Measurements from ENCODE around the gene MINDY1.

MINDY1 gene

DNA sequence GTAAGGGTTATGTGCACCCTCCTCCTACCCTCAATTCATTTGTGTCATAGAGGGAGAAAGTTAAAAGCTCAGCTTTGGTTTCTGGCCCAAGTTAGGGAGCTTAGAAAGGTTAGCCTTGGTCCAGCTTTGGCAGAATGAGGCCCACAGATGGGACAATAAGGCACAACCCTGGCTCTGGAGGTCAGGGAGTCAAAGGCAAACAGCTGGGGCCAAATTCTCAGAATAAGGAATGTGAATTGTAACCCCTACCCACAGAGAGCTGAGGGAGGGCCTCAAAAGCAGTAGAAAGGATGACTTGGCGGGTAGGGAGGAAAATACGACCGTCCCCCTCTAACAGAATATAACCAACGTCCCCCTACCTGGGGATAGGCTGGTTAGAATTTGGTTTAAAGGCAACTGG, 41.1 kb downstream of the MINDY1 start:
- no peak for DNase-seq (ENCODE audit: low spot score)

DNA sequence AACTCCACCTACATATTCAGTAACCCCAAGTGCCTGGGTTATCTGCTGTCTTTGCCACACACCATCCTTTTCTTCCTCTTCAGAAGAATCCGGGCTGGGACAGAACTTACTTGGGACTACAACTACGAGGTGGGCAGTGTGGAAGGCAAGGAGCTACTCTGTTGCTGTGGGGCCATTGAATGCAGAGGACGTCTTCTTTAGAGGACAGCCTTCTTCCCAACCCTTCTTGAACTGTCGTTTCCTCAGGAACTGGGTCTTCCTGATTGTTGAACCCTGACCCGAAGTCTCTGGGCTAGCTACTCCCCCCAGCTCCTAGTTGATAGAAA, 42.6 kb downstream of the MINDY1 start:
- DNase-seq (ENCODE audit: low spot score), result no peak

DNA sequence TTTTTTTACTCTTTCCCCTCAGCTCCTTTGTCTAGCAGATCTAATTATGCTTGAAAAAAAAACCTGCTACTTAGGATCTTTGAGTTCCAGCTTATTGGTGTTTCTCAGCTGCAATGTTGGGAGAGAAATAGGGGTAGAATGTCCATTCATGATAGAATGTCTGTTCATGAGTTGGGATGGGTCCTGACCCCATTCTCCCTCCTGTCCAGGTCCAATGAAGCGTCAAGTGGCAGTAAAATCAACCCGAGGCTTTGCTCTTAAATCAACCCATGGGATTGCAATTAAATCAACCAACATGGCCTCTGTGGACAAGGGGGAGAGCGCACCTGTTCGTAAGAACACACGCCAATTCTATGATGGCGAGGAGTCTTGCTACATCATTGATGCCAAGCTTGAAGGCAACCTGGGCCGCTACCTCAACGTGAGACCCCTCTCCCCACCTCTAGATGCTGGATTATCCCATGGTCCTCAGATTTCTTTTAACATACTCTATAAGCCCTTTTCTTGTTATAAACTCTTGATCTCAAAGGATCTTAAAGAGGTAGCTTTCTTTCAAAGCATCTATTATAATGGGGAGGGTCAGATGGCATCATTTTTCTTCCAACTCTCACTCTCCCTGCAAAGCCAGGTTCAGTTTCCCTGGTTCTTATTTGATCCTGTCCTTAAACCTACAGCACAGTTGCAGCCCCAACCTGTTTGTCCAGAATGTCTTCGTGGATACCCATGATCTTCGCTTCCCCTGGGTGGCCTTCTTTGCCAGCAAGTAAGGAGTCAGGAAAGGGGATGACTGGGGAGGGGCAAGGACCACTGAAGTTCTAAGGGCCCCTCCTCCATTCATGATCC, 43.2 kb downstream of the MINDY1 start:
- DNase-seq (ENCODE audit: low spot score), result no peak

- no peak for DNase-seq (ENCODE audit: low spot score)
Observed at GRCh38 chr1:150961756-150962155, 44.9 kb downstream of the MINDY1 start.

GRCh38 chr1:150960646-150961045, 46.1 kb downstream of the MINDY1 start:
- no peak for DNase-seq (ENCODE audit: low spot score)

GRCh38 chr1:150957666-150958065, 49.0 kb downstream of the MINDY1 start:
- DNase-seq (ENCODE audit: low spot score), result no peak

DNA sequence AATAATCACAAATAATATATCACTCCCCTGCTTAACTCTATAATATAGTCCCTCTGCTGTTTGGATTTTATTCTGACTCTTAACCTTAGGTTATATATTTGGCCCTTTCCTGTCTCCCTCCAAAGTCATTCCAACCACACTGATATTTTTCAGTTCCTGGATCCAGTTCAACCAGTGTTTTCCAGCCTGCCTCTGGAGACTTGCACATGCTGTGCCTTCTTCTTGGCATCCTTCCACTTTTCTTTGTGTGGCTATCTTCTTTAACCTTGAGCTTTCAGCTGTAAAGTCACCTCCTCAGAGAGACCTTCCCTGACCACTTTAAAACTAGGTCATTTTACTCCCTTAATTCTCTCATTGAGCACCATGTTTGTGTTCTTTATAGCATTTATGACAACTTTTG, 51.4 kb downstream of the MINDY1 start:
- no peak for DNase-seq (ENCODE audit: low spot score)

DNA sequence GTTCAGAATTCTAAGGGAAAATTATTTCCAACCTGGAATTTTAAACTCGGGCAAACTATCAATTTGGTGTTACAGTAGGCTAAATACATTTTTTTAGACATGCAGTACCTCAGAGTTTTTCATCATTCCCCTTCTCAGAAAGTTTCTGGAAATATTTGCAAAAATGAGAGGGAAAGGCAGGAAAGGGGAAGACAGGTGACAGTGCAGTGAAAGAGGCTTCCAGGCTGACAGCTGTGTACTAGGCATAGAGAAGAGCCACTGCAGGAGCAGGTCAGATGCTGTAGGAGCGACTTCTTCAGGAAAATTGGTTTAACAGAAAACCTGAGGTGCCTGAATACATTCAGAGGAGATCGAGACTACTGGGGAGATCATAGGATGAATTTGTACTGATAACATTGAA, 52.0 kb downstream of the MINDY1 start:
- no peak for DNase-seq (ENCODE audit: low spot score)

Small RNA genes within 50 kb of the gene (small RNA-seq; reads per million reads assigned to genes)
- 0 to 0.22 reads per million in 2 experiments for gene RNU6-884P
